PC-3 (cell line): ENCODE measurements around the gene ANGPTL8.

ENCODE experiments used
- EZH2 ChIP-seq: fragments of 300-600 bp; sonication (generic); IDR thresholded peaks from one replicate; pipeline ENCODE4 v1.6.1; 2017; ENCODE audit warnings: antibody characterized with exemption, mild to moderate bottlenecking, low read length; ENCODE audit not compliant: unreplicated experiment
- EZH2phosphoT487 ChIP-seq: fragments of 300-600 bp; sonication (generic); IDR thresholded peaks from 2 replicates; pipeline ENCODE4 v1.6.1; 2018; ENCODE audit warnings: mild to moderate bottlenecking, antibody characterized with exemption, low read length, borderline replicate concordance
- TF ChIP-seq, protein P1 (sequence below): fragments of 300-600 bp; sonication (generic); conservative IDR thresholded peaks from 2 replicates; pipeline ENCODE4 v1.5.1; 2017; ENCODE audit warnings: antibody characterized with exemption, low read depth, mild to moderate bottlenecking, low read length

DNA sequence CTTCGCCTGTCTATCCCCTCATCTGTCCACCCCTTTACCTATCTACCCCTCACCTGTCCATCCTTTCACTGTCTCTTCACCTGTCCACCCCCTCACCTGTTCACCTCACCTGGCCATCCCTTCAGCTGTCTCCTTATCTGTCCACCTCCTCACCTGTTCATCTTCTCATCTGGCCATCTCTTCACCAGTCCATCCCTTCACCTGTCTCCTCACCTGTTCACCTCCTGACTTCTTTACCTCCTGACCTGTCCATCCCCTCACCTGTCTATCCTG is 28.8 kb upstream of the ANGPTL8 start:
- TF ChIP-seq EZH2 (no peak), EZH2phosphoT487 (no peak)
- TF ChIP-seq, protein P1, sequence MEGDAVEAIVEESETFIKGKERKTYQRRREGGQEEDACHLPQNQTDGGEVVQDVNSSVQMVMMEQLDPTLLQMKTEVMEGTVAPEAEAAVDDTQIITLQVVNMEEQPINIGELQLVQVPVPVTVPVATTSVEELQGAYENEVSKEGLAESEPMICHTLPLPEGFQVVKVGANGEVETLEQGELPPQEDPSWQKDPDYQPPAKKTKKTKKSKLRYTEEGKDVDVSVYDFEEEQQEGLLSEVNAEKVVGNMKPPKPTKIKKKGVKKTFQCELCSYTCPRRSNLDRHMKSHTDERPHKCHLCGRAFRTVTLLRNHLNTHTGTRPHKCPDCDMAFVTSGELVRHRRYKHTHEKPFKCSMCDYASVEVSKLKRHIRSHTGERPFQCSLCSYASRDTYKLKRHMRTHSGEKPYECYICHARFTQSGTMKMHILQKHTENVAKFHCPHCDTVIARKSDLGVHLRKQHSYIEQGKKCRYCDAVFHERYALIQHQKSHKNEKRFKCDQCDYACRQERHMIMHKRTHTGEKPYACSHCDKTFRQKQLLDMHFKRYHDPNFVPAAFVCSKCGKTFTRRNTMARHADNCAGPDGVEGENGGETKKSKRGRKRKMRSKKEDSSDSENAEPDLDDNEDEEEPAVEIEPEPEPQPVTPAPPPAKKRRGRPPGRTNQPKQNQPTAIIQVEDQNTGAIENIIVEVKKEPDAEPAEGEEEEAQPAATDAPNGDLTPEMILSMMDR: no peak
